GM13976 (cell line): Measurements from ENCODE around the gene DOCK4.

Experiments
- DNase-seq: peaks from one replicate; pipeline ENCODE4 v3.0.0; 2012; ENCODE audit warnings: low spot score
- in situ Hi-C: fragments of 300-500 bp; cut with MboI; formaldehyde crosslinking; loops from one replicate; pipeline ENCODE4 v1.12.0; 2022; ENCODE audit warnings: low sequenced_read_pairs, mixed read lengths, inconsistent platforms; ENCODE audit not compliant: unreplicated experiment
- TF ChIP-seq, protein P1 (sequence below): IDR thresholded peaks from 2 replicates; pipeline ENCODE4 v1.5.1; 2012; ENCODE audit warnings: borderline replicate concordance, mild to moderate bottlenecking; ENCODE audit not compliant: insufficient read depth; ENCODE audit errors: extremely low read depth, missing control alignments, control extremely low read depth

The DOCK4 gene

GRCh38 chr7:112176241-112176640 is 30.0 kb downstream of the DOCK4 start:
- in situ Hi-C loops: no loop called here
- DNase-seq: no peak
- TF ChIP-seq, protein P1, sequence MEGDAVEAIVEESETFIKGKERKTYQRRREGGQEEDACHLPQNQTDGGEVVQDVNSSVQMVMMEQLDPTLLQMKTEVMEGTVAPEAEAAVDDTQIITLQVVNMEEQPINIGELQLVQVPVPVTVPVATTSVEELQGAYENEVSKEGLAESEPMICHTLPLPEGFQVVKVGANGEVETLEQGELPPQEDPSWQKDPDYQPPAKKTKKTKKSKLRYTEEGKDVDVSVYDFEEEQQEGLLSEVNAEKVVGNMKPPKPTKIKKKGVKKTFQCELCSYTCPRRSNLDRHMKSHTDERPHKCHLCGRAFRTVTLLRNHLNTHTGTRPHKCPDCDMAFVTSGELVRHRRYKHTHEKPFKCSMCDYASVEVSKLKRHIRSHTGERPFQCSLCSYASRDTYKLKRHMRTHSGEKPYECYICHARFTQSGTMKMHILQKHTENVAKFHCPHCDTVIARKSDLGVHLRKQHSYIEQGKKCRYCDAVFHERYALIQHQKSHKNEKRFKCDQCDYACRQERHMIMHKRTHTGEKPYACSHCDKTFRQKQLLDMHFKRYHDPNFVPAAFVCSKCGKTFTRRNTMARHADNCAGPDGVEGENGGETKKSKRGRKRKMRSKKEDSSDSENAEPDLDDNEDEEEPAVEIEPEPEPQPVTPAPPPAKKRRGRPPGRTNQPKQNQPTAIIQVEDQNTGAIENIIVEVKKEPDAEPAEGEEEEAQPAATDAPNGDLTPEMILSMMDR: no peak

DNA sequence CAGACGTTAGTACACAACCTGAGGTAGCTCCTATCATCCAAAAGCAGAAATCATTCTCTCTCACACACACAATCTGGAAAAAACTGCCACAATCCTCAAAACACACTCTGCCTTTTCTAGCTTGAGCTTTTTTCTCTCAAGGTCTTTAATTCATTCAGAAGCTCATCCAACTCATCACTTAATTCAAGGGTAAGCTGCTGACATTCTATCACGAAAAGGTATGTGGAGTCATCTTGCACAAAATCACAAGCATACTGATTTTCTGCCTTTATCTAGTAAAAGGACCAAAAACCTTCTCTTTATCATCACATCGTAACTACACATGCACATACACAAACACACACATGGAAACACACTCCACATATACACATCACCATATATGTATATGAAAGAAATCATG is 32.0 kb downstream of the DOCK4 start:
- DNase-seq: no peak
- TF ChIP-seq, protein P1: no peak
- in situ Hi-C loops: no loop called here

- no peak for DNase-seq
- TF ChIP-seq, protein P1: no peak
- in situ Hi-C loops: no loop called here
These were observed 32.7 kb downstream of the DOCK4 start for GRCh38 chr7:112173568-112173905.

DNA sequence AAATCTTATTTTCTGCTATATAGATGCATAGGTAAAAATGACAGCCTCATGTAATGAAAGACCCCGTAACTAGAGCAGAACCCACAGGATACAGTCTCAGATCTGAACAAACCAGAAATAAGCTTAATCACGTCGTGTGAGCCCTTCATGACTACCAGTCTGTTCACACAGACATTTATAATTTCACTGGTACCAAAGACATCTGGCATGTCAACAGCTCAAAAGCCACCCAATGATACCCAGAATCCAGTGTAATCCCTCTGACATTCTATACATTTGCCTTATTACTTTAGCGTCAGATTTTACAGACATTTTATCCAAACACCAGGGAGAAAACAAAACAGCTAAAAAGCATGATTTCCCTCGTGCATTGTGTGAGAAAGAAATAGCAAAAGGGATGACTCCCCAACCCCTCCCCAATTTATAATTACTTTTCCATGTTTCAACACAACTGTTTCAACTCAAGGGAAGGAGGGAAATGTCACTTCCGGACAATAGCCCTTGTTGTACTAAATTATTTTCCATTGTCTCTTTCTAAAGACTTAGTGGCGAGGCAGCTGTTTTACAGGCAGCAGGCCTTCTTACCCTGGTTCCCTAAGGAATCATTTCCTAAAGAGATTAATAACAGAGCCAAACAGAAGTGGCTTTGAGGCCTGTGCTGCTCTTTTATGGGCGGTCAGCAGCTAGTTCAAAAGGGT is 33.2 kb downstream of the DOCK4 start:
- TF ChIP-seq, protein P1: no peak
- DNase-seq: no peak
- in situ Hi-C loops: no loop called here

DNA sequence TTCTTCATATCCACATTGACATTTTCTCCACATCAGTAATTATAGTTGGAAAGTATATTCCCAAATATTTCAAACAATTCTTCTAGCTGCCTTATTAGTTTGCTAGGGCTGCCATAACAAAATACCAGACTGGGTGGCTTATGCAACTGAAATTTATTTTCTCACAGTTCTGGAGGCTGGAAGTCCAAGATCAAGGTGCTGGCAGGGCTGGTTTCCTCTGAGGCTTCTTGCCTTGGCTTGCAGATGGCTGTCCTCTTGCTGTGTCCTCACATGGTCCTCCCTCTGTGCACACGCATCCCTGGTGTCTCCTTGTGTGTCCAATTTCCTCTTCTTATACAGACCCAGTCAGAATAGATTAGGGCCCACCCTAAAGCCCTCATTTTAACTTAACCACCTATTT is 34.5 kb downstream of the DOCK4 start:
- no peak for DNase-seq
- in situ Hi-C loops: no loop called here
- TF ChIP-seq, protein P1: no peak

DNA sequence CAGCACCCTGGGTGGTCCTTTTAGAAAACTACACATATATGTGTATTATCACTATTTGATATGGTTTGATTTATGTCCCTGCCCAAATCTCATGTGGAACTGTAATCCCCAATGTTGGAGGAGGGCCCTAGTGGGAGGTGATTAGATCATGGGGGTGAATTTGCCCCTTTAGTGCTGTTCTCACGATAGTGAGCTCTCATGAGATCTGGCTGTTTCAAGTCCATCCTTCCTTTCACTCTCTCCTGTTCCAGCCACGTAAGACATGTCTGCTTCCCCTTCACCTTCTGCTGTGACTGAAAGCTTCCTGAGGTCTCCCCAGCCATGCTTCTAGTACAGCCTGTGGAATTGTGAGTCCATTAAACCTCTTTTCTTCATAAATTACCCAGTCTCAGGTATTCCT is 37.3 kb downstream of the DOCK4 start:
- in situ Hi-C loops: no loop called here
- TF ChIP-seq, protein P1: no peak
- DNase-seq: no peak
